Neural crest cell (in vitro differentiated cells): ENCODE results near the gene TMA16. TPM values are rescaled to one million over a fixed set of nuclear protein-coding genes. Genes with fewer than 3 reads are reported as not detected.

Experiments used
- DNase-seq: peaks from one replicate; pipeline ENCODE4 v3.0.0; 2021; ENCODE audit warnings: low read depth, mixed read lengths, low spot score
- H3K27ac Mint-ChIP-seq: one replicate; pipeline ENCODE4 v1.8.0; 2021; ENCODE audit warnings: mild to moderate bottlenecking, mixed read lengths; ENCODE audit not compliant: unreplicated experiment
- H3K27me3 Mint-ChIP-seq: 2 replicates; pipeline ENCODE4 v1.8.0; 2021; ENCODE audit warnings: low read depth, mild to moderate bottlenecking, mixed read lengths
- H3K36me3 Mint-ChIP-seq: 2 replicates; pipeline ENCODE4 v1.8.0; 2021; ENCODE audit warnings: low read depth, mild to moderate bottlenecking, mixed read lengths
- H3K4me1 Mint-ChIP-seq: 2 replicates; pipeline ENCODE4 v1.8.0; 2021; ENCODE audit warnings: mixed read lengths
- H3K4me3 Mint-ChIP-seq: one replicate; pipeline ENCODE4 v1.8.0; 2021; ENCODE audit warnings: mild to moderate bottlenecking, mixed read lengths
- H3K9me3 Mint-ChIP-seq: 2 replicates; pipeline ENCODE4 v1.8.0; 2021; ENCODE audit warnings: mixed read lengths
- total RNA-seq: library from RNA; stranded (reverse); gene quantifications from 2 replicates; pipeline ENCODE4 v1.2.1, GENCODE V29; 2021
- TF ChIP-seq, protein P1 (sequence below): fragments of 200-600 bp; sonication (generic); conservative IDR thresholded peaks from 2 replicates; pipeline ENCODE4 v1.5.0; 2021; ENCODE audit warnings: antibody characterized with exemption, mild to moderate bottlenecking

The TMA16 gene
- total RNA-seq, 1 donor from 2014 or later: 43.9 TPM

DNA sequence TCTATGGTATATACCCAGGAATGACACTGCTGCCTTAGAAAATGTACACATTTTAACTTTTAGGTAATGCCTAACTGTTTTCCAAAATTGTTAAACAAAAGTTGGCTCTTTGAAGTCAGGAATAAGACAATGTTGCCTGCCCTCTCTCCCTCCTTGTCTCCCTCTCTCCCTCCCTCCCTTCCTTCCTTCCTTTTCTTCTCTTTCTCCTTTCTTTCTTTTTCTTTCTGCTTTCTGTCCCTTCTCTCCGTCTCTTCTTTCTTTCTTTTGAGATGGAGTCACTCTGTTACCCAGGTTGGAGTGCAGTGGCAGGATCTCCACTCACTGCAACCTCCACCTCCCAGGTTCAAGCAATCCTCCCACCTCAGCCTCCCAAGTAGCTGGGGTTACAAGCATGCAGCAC lies 4.6 kb upstream of the TMA16 start:
- Mint-ChIP-seq H3K9me3 (no peaks in the 10 kb centered on the region), H3K36me3 (no peaks in the 10 kb centered on the region), H3K4me3 (no peak overlapping the region), H3K4me1 (peaks cover 8% of the 10 kb centered on the region), H3K27me3 (peaks cover 10% of the 10 kb centered on the region), H3K27ac (no peak overlapping the region)
- DNase-seq: no peak
- TF ChIP-seq, protein P1, sequence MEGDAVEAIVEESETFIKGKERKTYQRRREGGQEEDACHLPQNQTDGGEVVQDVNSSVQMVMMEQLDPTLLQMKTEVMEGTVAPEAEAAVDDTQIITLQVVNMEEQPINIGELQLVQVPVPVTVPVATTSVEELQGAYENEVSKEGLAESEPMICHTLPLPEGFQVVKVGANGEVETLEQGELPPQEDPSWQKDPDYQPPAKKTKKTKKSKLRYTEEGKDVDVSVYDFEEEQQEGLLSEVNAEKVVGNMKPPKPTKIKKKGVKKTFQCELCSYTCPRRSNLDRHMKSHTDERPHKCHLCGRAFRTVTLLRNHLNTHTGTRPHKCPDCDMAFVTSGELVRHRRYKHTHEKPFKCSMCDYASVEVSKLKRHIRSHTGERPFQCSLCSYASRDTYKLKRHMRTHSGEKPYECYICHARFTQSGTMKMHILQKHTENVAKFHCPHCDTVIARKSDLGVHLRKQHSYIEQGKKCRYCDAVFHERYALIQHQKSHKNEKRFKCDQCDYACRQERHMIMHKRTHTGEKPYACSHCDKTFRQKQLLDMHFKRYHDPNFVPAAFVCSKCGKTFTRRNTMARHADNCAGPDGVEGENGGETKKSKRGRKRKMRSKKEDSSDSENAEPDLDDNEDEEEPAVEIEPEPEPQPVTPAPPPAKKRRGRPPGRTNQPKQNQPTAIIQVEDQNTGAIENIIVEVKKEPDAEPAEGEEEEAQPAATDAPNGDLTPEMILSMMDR: no peak

DNA sequence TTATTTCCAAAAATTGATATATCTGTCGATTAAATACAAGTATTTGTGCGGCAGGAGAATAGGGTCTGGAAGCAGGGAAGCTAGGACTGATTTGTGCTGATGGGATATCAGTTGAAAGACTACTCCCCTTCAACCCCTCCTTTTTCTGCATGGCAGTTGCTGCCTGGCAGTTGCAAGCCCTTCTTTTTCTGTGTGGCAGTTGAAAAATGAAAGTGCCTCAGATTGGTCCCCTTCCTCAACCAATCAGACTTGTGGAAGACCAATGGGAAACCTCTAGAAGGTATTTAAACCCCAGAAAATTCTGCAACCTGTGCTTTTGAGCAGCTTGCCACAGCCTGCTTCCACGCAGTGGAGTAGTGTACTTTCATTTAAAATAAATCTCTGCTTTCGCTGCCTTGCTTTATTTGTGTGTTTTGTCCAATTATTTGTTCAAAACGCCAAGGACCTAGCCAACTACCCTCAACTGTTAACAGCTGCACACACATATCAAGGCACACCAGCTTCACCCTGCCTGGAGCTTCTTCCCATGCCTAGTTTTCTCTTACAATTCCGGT lies 1.5 kb upstream of the TMA16 start:
- Mint-ChIP-seq H3K4me1 (peaks cover 31% of the 10 kb centered on the region), H3K27ac (no peak overlapping the region), H3K27me3 (peaks cover 10% of the 10 kb centered on the region), H3K36me3 (no peaks in the 10 kb centered on the region), H3K9me3 (no peaks in the 10 kb centered on the region), H3K4me3 (peak overlapping the region; percentile 100)
- TF ChIP-seq, protein P1: no peak
- no peak for DNase-seq

DNA sequence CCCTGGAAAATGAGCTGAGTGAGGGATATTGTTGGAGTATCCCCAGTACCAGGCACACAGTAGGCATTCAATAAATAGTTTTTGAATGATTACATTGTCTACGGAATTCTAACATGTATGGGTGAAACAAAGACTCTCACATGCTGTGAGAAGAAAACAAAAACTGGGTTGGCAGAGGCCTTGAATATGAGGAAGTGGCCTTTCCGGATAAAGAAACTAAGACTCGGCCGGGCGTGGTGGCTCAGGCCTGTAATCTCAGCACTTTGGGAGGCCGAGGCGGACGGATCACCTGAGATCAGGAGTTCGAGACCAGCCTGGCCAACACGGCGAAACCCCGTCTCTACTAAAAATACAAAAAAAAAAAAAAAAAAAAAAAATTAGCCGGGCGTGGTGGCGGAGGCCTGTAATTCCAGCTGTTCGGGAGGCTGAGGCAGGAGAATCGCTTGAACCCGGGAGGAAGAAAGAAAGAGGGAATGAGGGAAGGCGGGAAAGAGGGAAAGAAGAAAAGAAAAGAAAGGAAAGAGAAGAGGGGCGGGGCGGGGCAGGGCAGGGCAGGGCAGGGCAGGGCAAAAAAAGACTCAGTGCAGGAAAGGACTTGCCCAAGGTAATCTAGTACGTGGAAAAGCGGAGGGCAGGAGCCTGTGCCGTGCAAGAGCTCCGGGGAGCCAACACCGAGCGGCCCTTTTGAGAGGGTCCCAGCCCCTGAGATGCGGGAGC lies 689 bp upstream of the TMA16 start:
- no peak for DNase-seq
- Mint-ChIP-seq H3K9me3 (no peaks in the 10 kb centered on the region), H3K27me3 (peaks cover 10% of the 10 kb centered on the region), H3K4me3 (peak overlapping the region; percentile 100), H3K36me3 (no peaks in the 10 kb centered on the region), H3K27ac (peak overlapping the region; percentile 100), H3K4me1 (peaks cover 31% of the 10 kb centered on the region)
- TF ChIP-seq, protein P1: no peak

DNA sequence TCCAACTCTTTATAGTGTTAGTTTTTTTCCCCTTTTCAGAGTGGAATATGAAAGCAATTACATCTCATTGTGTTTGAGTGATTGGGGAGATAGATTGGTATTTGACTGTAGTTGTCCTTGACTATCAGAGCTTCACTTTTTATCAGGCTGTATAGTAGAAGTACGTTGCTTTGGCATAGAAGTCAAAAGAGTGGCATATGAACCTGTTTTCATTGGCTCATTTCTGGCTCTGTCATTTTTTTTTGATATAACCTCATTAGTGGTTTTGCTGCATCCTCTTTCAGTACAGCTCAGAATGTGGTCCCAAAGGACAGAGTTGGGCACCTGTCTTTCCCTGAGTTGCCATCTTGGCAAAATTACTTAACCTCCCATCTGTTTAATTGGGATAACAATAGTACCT lies 1.4 kb downstream of the TMA16 start:
- TF ChIP-seq, protein P1: no peak
- Mint-ChIP-seq H3K27ac (peak overlapping the region; percentile 21), H3K36me3 (no peaks in the 10 kb centered on the region), H3K9me3 (no peaks in the 10 kb centered on the region), H3K4me1 (peaks cover 35% of the 10 kb centered on the region), H3K27me3 (peaks cover 2% of the 10 kb centered on the region), H3K4me3 (peak overlapping the region; percentile 100)
- no peak for DNase-seq

DNA sequence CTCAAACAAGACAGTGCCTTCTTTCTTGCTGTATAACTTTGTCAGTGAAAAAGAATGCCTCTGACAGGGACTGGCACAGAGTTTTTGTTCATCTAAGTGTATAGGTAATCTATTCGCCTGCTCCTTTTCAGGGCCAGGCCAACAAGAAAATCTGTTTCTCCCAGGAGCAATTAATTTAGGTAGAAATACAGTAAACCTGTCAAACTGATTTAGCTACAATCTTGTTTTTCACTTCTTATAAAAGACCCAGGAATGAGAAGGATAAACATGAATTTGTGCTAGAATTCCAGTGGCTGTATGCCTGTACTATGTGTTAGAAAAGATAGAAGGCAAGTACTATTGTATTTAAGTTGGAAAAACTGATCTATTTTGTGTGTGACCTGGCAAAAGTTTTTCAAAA lies 6.1 kb downstream of the TMA16 start:
- Mint-ChIP-seq H3K27me3 (no peaks in the 10 kb centered on the region), H3K9me3 (no peaks in the 10 kb centered on the region), H3K36me3 (peaks cover 3% of the 10 kb centered on the region), H3K27ac (no peak overlapping the region), H3K4me1 (peaks cover 33% of the 10 kb centered on the region), H3K4me3 (no peak overlapping the region)
- DNase-seq: no peak
- TF ChIP-seq, protein P1: no peak
